ENCODE measurements around the gene EFS. TPM values are rescaled to one million over a fixed set of nuclear protein-coding genes. Genes with fewer than 3 reads are reported as not detected.

Gene EFS
- total RNA-seq, 1 experiment from 2014 or later, result not detected

DNA sequence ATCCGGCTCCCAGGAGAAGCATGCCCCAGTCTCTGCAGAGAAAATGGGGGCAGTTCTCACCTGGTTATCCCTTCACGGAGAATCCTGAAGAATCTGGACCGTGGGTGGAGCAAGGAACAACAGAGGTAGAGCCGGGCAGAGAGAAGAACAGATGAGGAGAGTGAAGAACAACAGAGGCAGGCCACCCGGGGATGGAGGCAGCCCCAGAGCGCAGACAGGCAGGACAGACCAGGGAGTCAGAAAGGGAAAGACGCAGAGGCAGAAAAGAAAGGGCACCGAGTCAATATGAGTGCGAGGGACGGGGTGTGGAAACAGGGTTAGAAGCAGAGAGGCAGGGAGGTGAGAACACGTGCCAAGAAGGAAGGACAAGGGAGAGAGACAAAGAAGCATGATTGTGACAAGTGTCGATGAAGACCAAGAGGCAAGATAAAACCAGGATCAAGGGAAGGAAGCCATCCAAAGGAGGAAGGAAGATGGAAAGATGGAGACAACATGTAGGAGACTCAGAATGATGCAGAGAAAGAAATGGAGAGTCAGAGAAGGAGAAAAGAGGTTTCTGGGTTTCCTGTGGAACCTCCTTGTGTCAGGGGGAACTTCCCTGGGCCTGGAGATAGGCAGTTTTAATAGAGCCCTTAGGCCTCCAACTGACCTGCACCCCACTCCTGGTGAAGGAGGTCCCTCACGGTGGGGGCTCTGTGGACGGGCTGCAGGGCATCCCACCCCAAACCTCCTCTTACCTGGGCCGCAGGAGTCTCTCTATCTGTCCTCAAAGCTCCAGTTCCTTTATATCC, 42.7 kb upstream of the EFS start, which contains the start of gene MYH6:
TSS of gene MYH6 (minus strand) at position 758 of the 791 bp plus-strand sequence. CDS start 1,050 bp downstream, outside the sequence.
- H3K9me3 Mint-ChIP-seq (ENCODE audit: unreplicated experiment), result no peaks in the 10 kb centered on the region
- no TSS peak for BruUV-seq (replicated peaks)
- TF ChIP-seq, protein P1, sequence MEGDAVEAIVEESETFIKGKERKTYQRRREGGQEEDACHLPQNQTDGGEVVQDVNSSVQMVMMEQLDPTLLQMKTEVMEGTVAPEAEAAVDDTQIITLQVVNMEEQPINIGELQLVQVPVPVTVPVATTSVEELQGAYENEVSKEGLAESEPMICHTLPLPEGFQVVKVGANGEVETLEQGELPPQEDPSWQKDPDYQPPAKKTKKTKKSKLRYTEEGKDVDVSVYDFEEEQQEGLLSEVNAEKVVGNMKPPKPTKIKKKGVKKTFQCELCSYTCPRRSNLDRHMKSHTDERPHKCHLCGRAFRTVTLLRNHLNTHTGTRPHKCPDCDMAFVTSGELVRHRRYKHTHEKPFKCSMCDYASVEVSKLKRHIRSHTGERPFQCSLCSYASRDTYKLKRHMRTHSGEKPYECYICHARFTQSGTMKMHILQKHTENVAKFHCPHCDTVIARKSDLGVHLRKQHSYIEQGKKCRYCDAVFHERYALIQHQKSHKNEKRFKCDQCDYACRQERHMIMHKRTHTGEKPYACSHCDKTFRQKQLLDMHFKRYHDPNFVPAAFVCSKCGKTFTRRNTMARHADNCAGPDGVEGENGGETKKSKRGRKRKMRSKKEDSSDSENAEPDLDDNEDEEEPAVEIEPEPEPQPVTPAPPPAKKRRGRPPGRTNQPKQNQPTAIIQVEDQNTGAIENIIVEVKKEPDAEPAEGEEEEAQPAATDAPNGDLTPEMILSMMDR (IDR thresholded peaks at IDR 0.05; ENCODE audit: unreplicated experiment), result no peak
- intact Hi-C loops (cut with micrococcal nuclease), result no loop called here
- H3K27ac Mint-ChIP-seq (ENCODE audit: low read depth, unreplicated experiment), result no peak within 1 kb of the TSS
- no peak for DNase-seq (ENCODE audit: unreplicated experiment)
- POLR2A ChIA-PET, result no interaction called here
- no peak within 1 kb of the TSS for H3K4me3 Mint-ChIP-seq (ENCODE audit: unreplicated experiment)
- H3K4me1 Mint-ChIP-seq (ENCODE audit: insufficient read depth, unreplicated experiment), result no peaks in the 10 kb centered on the region
- H3K36me3 Mint-ChIP-seq (ENCODE audit: insufficient read depth, unreplicated experiment), result no peaks in the 10 kb centered on the region
- H3K27me3 Mint-ChIP-seq (ENCODE audit: insufficient read depth, unreplicated experiment), result peaks cover 77% of the 10 kb centered on the region
- CTCF ChIA-PET, result no interaction called here

DNA sequence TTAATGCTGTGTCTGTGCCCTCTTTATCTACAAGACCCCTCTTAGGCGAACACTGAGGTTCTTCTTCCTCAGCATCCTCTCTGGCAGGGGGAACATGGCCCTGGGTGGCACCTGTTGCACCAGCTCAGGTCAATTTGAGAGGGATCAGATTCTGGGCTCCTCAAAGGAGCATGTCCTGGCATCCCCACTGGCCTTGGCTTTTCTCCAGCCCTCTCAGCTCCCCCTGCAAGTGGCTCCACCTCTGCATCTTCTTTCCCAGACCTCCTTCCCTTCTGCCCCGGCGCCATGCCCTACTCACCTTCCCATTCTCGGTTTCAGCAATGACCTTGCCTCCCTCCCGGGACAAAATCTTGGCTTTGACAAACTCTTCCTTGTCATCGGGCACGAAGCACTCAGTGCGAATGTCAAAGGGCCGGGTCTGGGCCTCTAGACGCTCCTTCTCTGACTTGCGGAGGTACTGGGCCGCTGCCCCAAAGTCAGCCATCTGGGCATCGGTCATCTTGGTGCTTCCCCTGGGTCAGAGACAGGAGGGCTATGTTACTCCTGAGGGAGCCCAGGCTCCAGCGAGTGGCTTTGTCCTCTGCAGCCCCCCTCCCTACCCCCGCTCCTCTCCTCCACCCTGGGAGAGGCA, 41.9 kb upstream of the EFS start:
- Mint-ChIP-seq H3K4me3 (ENCODE audit: unreplicated experiment) (no peak overlapping the region), H3K27ac (ENCODE audit: low read depth, unreplicated experiment) (no peak overlapping the region), H3K9me3 (ENCODE audit: unreplicated experiment) (no peaks in the 10 kb centered on the region), H3K36me3 (ENCODE audit: insufficient read depth, unreplicated experiment) (no peaks in the 10 kb centered on the region), H3K4me1 (ENCODE audit: insufficient read depth, unreplicated experiment) (no peaks in the 10 kb centered on the region), H3K27me3 (ENCODE audit: insufficient read depth, unreplicated experiment) (peaks cover 86% of the 10 kb centered on the region)
- ChIA-PET CTCF (interaction anchor here (1.4 kb wide), 1 partner anchor 27 kb away, joined by 5 read pairs; no protein-coding TSS in a partner anchor), POLR2A (interaction anchor here (1.0 kb wide), 1 partner anchor 12 kb away, joined by 3 read pairs; no protein-coding TSS in a partner anchor)
- TF ChIP-seq, protein P1 (IDR thresholded peaks at IDR 0.05; ENCODE audit: unreplicated experiment), result no peak
- BruUV-seq (replicated peaks), result no TSS peak
- DNase-seq (ENCODE audit: unreplicated experiment), result no peak
- intact Hi-C loops (cut with micrococcal nuclease), result no loop called here

DNA sequence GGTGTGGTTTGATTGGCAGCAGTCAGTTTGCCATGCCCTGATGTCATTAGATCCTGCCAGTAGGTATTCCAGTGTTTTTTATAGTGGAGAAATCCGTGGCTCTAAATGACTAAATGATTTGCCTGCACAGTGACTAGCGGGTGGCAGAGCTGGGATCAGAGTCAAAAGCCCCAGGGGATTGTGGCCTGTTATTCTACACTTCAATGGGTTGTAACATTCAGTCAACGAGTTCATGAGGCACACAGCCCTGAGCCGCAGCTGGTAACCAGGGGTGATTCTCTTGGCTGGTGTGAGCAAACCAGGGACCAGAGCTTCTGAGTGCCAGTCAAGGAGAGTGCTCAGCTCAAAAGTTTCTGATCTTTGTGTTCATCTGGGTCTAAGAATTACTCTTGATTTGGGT, 41.3 kb upstream of the EFS start:
- DNase-seq (ENCODE audit: unreplicated experiment), result peak; percentile 6
- no peaks in the 10 kb centered on the region for H3K4me1 Mint-ChIP-seq (ENCODE audit: insufficient read depth, unreplicated experiment)
- no TSS peak for BruUV-seq (replicated peaks)
- intact Hi-C loops (cut with micrococcal nuclease), result no loop called here
- no peak overlapping the region for H3K27ac Mint-ChIP-seq (ENCODE audit: low read depth, unreplicated experiment)
- POLR2A ChIA-PET, result interaction anchor here (1.0 kb wide), 1 partner anchor 12 kb away, joined by 3 read pairs; no protein-coding TSS in a partner anchor
- no peak overlapping the region for H3K4me3 Mint-ChIP-seq (ENCODE audit: unreplicated experiment)
- no peaks in the 10 kb centered on the region for H3K36me3 Mint-ChIP-seq (ENCODE audit: insufficient read depth, unreplicated experiment)
- H3K27me3 Mint-ChIP-seq (ENCODE audit: insufficient read depth, unreplicated experiment), result peaks cover 90% of the 10 kb centered on the region
- CTCF ChIA-PET, result interaction anchor here (1.4 kb wide), 1 partner anchor 26 kb away, joined by 5 read pairs; no protein-coding TSS in a partner anchor
- H3K9me3 Mint-ChIP-seq (ENCODE audit: unreplicated experiment), result no peaks in the 10 kb centered on the region
- TF ChIP-seq, protein P1 (IDR thresholded peaks at IDR 0.05; ENCODE audit: unreplicated experiment), result no peak

DNA sequence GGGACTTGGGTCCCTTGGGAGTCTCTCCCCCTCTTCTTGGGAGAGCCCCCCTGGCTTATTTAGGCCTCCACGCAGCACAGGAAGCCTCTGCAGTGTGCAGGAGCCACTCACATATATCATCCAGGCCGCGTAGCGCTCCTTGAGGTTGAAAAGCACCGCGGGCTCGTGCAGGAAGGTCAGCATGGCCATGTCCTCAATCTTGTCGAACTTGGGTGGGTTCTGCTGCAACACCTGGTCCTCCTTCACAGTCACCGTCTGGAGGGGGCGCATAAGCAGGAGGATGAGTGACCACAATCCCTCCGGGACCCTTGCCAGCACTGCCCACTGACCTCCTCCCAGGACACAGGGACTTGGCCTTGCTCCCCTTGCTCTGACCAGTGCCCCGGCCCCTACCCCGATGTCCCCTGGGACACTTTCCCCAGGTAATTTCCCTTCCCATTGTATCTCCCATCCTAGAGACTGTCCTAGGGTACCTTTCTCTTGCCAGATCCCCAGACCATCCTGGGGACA, 40.6 kb upstream of the EFS start:
- no TSS peak for BruUV-seq (replicated peaks)
- no peak overlapping the region for H3K4me3 Mint-ChIP-seq (ENCODE audit: unreplicated experiment)
- H3K36me3 Mint-ChIP-seq (ENCODE audit: insufficient read depth, unreplicated experiment), result peaks cover 4% of the 10 kb centered on the region
- TF ChIP-seq, protein P1 (IDR thresholded peaks at IDR 0.05; ENCODE audit: unreplicated experiment), result no peak
- H3K4me1 Mint-ChIP-seq (ENCODE audit: insufficient read depth, unreplicated experiment), result no peaks in the 10 kb centered on the region
- peaks cover 85% of the 10 kb centered on the region for H3K27me3 Mint-ChIP-seq (ENCODE audit: insufficient read depth, unreplicated experiment)
- H3K9me3 Mint-ChIP-seq (ENCODE audit: unreplicated experiment), result no peaks in the 10 kb centered on the region
- H3K27ac Mint-ChIP-seq (ENCODE audit: low read depth, unreplicated experiment), result no peak overlapping the region
- no peak for DNase-seq (ENCODE audit: unreplicated experiment)
- ChIA-PET POLR2A (interaction anchor here (1.0 kb wide), 1 partner anchor 11 kb away, joined by 3 read pairs; no protein-coding TSS in a partner anchor), CTCF (interaction anchor here (1.4 kb wide), 1 partner anchor 26 kb away, joined by 5 read pairs; no protein-coding TSS in a partner anchor)
- intact Hi-C loops (cut with micrococcal nuclease), result no loop called here
